IPS-18c (cell line): ENCODE results near the gene ZFX.

Source experiments
- H3K4me3 ChIP-seq: 2 replicates; pipeline ENCODE4 v1.7.0; 2013; ENCODE audit warnings: low read depth, mild to moderate bottlenecking, low read length, moderate library complexity; ENCODE audit not compliant: insufficient read depth
- H3K9me3 ChIP-seq: one replicate; pipeline ENCODE4 v1.6.1; 2013; ENCODE audit warnings: mild to moderate bottlenecking, low read length, moderate library complexity; ENCODE audit not compliant: control insufficient read depth, insufficient read depth

Gene ZFX

DNA sequence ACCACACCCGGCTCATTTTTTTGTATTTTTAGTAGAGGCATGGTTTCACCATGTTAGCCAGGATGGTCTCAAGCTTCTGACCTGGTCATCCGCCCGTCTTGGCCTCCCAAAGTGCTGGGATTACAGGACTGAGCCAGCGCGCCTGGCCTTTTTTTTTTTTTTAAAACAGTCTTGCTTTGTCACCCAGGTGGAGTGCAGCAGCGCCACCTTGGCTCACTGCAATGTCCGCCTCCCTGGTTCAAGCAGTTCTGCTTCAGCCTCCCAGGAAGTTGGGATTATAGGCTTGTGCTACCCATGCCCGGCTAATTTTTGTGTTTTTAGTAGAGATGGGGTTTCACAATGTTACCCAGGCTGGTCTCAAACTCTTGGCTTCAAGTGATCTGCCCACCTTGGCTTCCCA, 28.9 kb downstream of the ZFX start:
- no peak overlapping the region for H3K4me3 ChIP-seq
- H3K9me3 ChIP-seq: no peaks in the 10 kb centered on the region

DNA sequence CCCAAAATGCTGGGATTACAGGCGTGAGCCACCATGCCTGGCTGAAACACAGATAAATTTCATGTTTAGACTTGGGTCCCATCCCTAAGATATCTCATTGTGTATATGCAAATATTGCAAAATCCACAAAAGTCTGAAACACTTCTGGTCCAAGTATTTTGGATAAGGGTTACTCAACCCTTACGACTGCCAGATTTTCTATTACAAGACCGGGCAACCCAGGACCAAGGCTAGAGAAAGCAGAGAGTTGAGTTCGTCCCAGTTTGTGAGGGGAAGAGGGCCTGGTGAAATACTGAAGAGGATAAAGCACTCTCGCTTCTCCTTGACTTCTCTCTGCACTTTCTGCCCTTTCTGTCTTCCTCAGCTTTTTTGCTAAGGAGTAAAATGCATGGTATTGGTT, 34.5 kb downstream of the ZFX start:
- H3K9me3 ChIP-seq: no peaks in the 10 kb centered on the region
- H3K4me3 ChIP-seq: no peak overlapping the region

DNA sequence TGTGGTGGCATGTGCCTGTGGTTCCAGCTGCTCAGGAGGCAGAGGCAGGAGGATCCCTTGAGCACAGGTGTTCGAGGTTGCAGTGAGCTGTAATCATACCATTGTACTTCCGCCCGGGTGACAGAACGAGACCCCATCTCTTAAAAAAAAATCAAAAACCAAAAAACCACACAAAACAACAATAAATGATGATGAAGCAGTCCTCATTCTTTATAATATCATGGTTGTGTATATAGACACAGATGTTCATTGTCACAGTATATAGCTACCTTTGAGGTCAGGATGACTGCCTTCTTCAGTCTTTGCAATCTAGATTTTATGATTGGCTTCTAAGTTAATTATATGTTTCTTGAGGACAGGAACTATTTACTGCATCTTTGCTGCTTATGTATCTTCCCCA, 37.0 kb downstream of the ZFX start:
- Histone ChIP-seq H3K9me3 (no peaks in the 10 kb centered on the region), H3K4me3 (no peak overlapping the region)

DNA sequence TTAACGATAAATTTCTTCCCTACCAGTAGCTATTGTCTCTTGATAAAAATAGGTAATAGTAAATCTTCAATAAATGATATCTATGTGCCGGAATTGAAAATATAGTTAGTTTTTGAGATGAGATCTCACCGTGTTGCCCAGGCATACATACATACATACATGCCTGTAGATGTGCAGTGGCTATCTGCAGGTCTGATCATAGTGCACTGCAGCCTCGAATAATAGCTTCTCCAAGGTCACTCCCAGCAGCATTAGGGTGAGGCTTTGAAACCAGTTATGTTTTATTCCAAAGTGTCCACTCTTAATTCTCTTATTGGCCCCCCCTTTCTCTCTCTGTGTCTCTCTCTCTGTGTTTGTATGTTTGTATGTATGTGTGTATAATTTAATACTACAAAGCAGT, 37.5 kb downstream of the ZFX start:
- Histone ChIP-seq H3K9me3 (no peaks in the 10 kb centered on the region), H3K4me3 (no peak overlapping the region)

DNA sequence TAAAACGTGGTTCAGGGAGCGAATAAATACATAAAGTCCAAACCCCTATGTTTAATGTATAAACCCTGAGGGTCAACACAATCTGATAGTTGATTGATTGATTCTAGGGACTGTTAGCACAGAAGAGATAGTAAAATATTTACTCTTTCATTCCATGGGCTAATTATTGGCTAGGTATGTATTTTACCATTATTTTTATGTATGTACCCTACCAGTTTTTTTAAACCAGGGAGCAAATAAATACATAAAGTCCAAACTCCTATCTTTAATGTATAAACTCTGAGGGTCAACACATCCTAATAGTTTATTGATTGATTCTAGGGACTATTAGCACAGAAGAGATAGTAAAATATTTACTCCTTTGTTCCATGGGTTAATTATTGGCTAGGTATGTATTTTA, 40.0 kb downstream of the ZFX start:
- Histone ChIP-seq H3K9me3 (no peaks in the 10 kb centered on the region), H3K4me3 (no peak overlapping the region)

DNA sequence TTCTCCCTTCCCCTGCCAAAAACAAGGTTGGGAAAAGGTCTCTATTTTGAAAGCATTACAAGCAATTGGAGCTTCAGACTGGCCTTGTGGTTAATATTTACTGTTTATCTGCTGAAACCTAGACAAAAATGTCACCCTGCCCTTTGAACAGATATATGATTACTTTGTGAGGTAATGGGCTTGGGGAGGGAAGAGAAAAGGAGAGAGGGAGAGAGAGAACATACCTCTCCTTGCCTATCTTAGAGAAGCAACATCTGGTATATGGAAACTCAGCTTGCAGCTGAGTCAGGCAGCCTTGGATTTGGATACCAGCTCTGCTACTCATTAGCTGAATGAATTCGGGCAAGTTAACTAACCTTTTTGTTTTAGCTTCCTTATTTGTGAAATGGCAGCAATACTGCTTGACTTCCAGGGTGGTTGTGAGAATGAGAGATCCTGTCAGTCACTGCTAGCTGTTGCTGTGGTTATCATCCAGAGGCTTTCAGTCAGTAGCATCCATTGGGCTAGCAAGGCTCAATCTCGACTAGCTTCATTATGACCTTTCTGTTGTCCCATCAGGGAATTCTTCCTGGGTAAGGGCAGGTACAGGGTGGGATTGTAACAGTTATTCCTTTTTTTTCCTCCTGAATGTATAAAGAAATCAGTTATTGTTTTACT, 41.1 kb downstream of the ZFX start:
- Histone ChIP-seq H3K4me3 (no peak overlapping the region), H3K9me3 (no peaks in the 10 kb centered on the region)

DNA sequence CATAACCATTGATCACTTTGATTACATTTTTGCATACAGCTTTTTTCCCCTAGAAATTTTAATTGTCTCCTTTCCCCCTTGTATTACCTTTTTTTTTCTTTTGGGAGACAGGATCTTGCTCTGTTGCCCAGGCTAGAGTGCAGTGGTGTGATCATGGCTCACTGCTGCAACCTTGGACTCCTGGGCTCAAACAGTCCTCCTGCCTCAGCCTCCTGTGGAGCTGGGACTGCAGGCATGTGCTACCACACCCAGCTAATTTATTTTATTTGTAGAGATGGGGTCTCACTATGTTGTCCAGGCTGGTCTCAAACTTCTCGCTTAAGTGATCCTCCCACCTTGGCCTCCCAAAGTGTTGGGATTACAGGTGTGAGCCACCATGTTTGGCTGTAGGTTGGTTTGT, 47.0 kb downstream of the ZFX start:
- H3K9me3 ChIP-seq: no peaks in the 10 kb centered on the region
- no peak overlapping the region for H3K4me3 ChIP-seq

DNA sequence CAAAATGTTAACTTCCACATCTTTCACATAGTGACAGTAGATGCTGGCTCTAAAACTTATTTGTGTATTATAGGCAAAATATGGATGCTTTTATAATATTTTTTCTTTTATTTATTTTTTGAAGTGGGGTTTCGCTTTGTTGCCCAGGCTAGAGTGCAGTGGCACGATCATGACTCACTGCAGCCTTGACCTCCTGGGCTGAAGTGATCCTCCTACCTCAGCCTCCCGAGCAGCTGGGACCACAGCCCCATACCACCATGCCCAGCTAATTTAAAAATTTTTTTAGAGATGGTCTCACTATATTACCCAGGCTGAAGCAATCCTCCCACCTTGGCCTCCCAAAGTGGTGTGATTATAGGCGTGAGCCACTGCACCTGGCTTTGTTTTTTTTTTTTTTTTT, 48.6 kb downstream of the ZFX start:
- Histone ChIP-seq H3K4me3 (no peak overlapping the region), H3K9me3 (no peaks in the 10 kb centered on the region)

DNA sequence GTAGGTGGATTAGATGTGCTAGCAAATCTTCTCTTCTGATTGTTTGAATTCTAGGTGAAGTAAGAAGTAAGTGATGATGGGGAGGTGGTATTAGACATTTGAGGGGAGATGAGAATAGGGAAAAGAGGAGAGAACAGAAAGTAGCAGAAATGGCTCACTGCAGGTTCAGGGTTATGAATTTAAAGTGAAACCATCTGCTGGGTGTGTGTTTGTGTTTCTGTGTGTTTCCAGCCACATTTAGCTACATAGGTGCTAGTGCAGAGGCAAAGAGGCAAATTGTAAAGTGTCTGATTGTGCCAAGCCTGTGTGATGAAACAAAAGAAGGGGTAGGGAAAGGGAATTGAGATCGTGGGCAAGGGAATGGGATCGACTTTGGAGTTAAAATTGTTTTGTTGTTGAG, 50.6 kb downstream of the ZFX start:
- H3K4me3 ChIP-seq: no peak overlapping the region
- H3K9me3 ChIP-seq: no peaks in the 10 kb centered on the region

DNA sequence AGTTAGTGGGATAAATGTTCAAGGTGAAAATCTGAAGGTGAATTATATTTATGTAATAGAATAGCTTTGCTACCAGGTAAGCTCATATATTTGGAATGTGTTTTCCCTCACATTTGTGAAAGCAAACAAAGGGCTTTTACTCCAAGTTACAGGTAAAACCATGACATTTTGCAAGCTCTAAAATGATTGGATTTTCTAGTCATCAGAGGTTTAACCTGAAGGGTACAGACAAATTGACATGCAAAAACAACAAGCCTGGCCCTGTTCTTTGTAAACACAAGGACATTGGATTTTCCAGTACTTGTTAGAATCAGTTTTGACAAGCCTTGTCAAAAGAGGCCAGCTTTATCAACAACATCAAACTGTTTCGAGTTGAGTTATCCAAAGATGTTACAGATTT, 51.7 kb downstream of the ZFX start:
- no peaks in the 10 kb centered on the region for H3K9me3 ChIP-seq
- no peak overlapping the region for H3K4me3 ChIP-seq

DNA sequence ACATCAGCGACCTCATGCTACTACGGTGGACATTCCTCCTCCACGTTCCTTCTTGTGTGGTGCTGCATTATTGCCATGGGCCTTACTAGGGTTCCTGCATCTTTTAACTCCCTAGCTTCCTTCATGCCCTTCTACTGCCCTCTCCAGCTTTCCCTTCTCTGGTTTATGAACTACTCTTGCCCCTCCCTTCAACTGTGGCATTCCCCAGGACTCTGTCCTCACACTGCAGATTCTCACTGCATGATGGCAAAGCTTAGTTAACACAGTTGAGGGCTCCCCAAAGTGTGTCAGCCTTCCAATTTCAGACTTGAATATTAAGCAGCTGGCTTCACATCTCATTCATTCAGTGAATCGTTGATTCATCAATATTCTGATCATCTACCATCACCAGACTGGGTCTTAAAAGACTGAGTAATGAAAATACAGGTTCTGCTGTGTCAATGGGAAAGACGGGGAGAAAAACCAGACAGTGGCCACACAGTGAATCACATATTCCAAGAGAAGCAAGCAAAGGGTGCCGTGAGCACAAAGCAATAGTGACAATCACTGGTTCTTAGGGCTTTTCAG, 53.0 kb downstream of the ZFX start:
- Histone ChIP-seq H3K9me3 (no peaks in the 10 kb centered on the region), H3K4me3 (no peak overlapping the region)

DNA sequence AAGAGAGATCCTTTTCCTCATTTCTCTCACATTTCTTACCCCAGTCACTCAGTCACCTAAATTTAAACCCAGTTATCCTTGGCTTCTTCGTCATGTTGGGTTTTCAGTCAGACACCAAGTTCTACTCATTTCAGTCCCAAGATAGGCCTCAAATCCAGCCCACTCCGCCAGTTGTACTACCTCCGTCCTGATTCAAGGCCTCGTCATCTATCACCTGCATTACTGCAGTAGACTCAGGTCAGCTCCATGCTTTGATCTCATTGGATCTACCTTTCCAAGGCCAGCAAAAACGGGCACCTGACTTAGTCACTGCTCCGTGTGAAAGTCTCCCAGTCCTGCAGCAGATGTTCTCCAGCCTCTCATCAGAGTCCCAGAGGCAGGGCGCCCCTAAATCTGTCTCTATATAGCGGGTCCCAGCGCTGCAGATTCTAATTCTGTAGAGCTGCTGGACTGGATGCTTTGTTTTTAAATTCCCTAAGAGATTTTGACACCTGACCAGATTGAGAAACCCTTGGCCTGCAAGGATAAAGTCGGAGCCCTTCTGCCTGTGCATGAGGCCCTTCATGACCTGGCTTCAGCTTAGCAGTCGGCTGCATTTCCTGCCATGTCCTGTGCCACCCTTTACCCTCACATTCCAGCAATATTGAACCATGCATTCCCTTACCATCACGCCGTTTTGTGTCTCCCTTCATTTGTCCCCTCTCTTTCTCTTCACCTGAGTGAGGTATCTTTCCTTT, 53.7 kb downstream of the ZFX start:
- Histone ChIP-seq H3K4me3 (no peak overlapping the region), H3K9me3 (no peaks in the 10 kb centered on the region)

DNA sequence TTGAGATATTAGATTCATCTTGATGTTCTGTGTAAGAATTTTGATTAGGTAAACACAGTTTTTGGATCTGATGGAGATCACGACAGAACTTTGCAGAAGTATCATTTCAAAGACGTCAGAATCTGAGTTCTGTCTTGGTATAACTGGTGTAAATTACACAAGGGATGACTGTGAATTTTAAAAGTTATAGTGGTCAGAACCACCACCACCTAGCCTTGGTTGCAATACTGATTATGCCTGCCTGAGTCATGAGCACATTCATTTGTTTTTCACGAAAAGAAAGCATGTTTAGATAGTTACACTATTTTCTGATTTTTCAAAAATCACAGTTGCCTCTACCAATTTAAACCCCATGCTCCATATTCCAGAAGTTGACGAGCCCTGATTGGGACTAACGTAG, 54.8 kb downstream of the ZFX start:
- Histone ChIP-seq H3K9me3 (no peaks in the 10 kb centered on the region), H3K4me3 (no peak overlapping the region)

DNA sequence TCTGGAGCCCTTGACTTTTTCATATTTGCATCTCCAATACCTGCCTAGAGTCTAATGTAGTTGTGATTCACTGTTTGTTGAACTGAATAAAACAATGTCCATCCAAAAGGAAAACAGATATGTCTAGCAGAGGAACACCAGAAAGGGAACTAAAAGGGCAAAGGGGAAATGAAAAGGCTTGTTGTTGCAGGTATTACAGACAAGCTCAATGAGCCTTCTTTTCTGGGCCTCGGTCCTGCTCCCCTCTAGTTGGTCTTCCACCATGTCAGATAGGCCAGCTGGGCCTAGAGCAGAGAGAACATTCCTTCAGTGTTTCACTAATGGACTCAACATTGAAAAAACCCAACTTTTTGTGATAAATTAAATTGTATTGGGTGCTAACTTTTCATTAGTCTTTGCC, 55.4 kb downstream of the ZFX start:
- Histone ChIP-seq H3K9me3 (no peaks in the 10 kb centered on the region), H3K4me3 (no peak overlapping the region)

DNA sequence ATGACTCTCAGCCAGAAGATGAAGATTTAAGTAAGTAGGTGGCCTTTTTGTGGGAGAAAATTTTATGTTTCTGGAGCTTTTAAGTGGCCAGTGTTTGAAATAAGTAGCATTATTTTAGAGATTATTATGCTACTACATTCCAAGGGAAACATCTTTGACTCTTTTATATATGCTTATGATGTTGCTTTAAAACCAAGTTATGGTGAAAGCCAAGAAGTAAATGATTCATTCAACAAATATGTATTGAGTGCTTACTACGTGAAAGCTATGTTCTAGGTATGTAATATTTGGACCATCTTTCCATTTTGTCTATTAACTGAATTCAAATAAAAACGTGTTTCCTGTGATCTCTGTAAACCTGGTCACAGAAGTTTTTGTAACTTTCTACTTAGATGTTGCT, 58.3 kb downstream of the ZFX start:
- H3K4me3 ChIP-seq: no peak overlapping the region
- H3K9me3 ChIP-seq: no peaks in the 10 kb centered on the region

DNA sequence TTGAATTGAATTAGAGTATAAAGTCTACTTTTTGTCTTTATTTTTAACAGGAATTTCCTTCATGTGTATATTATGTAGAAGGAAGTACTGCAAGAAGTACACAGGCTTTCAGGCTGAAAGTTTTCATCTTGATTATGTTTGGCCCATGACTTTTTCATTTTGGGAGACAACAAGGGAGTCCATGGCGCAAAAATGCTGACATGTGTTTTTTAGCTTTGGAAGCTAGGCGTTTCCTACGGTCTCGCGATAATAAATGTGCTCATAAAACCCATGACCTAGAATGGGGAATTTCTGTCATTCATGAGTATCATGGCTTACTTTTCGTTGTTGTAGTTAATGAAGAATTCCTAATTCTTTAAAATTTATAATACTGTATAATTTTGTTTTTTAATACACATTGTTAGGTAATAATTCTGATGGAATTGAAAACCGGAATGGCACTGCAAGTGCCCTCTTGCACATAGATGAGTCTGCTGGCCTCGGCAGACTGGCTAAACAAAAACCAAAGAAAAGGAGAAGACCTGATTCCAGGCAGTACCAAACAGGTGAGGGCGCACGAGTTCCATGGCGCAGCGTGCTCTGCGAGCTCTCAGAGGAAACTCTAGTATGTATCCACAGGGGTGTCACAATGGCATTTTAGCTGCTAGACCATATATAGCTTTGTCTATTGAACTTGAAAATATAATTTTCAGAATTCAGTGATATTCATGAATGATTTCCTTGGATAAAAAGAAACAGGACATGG, 59.1 kb downstream of the ZFX start:
- H3K9me3 ChIP-seq: no peaks in the 10 kb centered on the region
- no peak overlapping the region for H3K4me3 ChIP-seq

DNA sequence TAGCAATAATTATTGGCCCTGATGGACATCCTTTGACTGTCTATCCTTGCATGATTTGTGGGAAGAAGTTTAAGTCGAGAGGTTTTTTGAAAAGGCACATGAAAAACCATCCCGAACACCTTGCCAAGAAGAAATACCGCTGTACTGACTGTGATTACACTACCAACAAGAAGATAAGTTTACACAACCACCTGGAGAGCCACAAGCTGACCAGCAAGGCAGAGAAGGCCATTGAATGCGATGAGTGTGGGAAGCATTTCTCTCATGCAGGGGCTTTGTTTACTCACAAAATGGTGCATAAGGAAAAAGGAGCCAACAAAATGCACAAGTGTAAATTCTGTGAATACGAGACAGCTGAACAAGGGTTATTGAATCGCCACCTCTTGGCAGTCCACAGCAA, 60.7 kb downstream of the ZFX start:
- no peaks in the 10 kb centered on the region for H3K9me3 ChIP-seq
- no peak overlapping the region for H3K4me3 ChIP-seq

DNA sequence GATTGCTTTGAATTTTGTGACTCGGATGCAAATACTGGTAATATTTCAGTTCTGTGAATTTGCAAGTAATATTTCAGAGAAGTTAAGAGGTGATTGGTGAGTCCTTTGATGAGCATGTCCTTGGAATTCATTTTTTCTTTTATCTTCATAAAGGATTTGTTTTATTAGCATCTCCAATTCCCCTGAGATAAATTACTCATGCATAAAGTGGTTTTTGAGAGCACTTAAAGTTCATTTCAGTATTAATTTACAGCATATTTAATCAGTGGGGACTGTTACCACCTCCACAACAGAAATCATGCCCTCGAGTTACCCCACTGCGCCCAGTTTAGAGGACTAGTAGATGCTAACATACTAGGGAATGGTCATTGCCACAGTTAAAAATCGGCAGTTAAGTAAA, 65.0 kb downstream of the ZFX start:
- no peaks in the 10 kb centered on the region for H3K9me3 ChIP-seq
- no peak overlapping the region for H3K4me3 ChIP-seq
